ENCODE results near the gene GNAL. TPM values are rescaled to one million over a fixed set of nuclear protein-coding genes. Genes with fewer than 3 reads are reported as not detected.
A peak's percentile ranks its signal among the peaks of the same experiment; 100 is the strongest.
"Not testable (repeated sequence)": the region's sequence is repeated elsewhere in the genome, so short reads cannot be mapped to it uniquely, and the experiment has no call there.

Gene GNAL
- polyA plus RNA-seq (2013, experiment 1 of 2), result 9.6 TPM
- polyA plus RNA-seq (2013, experiment 2 of 2), result 9.9 TPM

GRCh38 chr18:11688972-11689668 is at the start of gene GNAL:
TSS of gene GNAL (plus strand) at chr18:11689264. CDS start at chr18:11689564, 300 bp downstream.
- peak within 1 kb of the TSS; percentile 61 to 78 for H3K4me3 ChIP-seq (ENCODE audit: low read length in 2 of 2)
- H2BK12ac ChIP-seq (ENCODE audit: low read length), result no peak within 1 kb of the TSS
- peak within 1 kb of the TSS; percentile 98 for H3K4me2 ChIP-seq (ENCODE audit: insufficient read depth, low read length, poor library complexity, severe bottlenecking)
- H3K36me3 ChIP-seq (replicated peaks in 1 of 2; ENCODE audit: control insufficient read depth in 2 of 2, insufficient read depth in 2 of 2, low read length in 2 of 2), result no peaks in the 10 kb centered on the region
- H3K23ac ChIP-seq (ENCODE audit: low read depth, low read length, poor library complexity), result peak within 1 kb of the TSS; percentile 67
- H4K8ac ChIP-seq (ENCODE audit: low read depth, low read length), result peak within 1 kb of the TSS; percentile 30
- no peak within 1 kb of the TSS for H4K91ac ChIP-seq (ENCODE audit: low read depth, low read length, poor library complexity)
- no peaks in the 10 kb centered on the region for H3K79me1 ChIP-seq (ENCODE audit: low read depth, low read length)
- H3K27me3 ChIP-seq (ENCODE audit: control insufficient read depth in 3 of 3, insufficient read depth in 3 of 3, low read depth in 1 of 3, low read length in 3 of 3), result peaks cover 0 to 14% (median 6%) of the 10 kb centered on the region in 3 experiments
- H2BK120ac ChIP-seq (ENCODE audit: low read depth, low read length), result no peak within 1 kb of the TSS
- H2AK5ac ChIP-seq (ENCODE audit: low read depth, low read length), result no peak within 1 kb of the TSS
- H3K9ac ChIP-seq (ENCODE audit: low read depth, low read length, poor library complexity), result peak within 1 kb of the TSS; percentile 91
- no CpG with 5 or more reads among the region's 77 CpGs for WGBS, 2 donors (ENCODE audit: extremely low coverage in 2 of 2, insufficient read length in 2 of 2, insufficient replicate concordance in 1 of 2)
- DNase-seq (ENCODE audit: low spot score), result peak; percentile 84
- peaks cover 0 to 2% of the 10 kb centered on the region in 2 donors for H3K9me3 ChIP-seq (replicated peaks in 1 of 2; ENCODE audit: control insufficient read depth in 2 of 2, insufficient read depth in 1 of 2, low read depth in 1 of 2, low read length in 2 of 2)
- H3K27ac ChIP-seq (replicated peaks; ENCODE audit: low read length), result no peak within 1 kb of the TSS
- H2AFZ ChIP-seq (ENCODE audit: low read length), result peak within 1 kb of the TSS; percentile 99
- peak within 1 kb of the TSS; percentile 26 for H3K4ac ChIP-seq (ENCODE audit: low read length)
- H3K14ac ChIP-seq (ENCODE audit: low read length), result peak within 1 kb of the TSS; percentile 84
- peak within 1 kb of the TSS; percentile 78 for H2BK15ac ChIP-seq (ENCODE audit: low read length)
- H2BK5ac ChIP-seq (ENCODE audit: low read length), result peak within 1 kb of the TSS; percentile 75
- no peaks in the 10 kb centered on the region for H3K4me1 ChIP-seq (ENCODE audit: control insufficient read depth in 2 of 2, insufficient read depth in 1 of 2, low read depth in 1 of 2, low read length in 2 of 2)
- H3K18ac ChIP-seq (ENCODE audit: low read length), result peak within 1 kb of the TSS; percentile 98

DNA sequence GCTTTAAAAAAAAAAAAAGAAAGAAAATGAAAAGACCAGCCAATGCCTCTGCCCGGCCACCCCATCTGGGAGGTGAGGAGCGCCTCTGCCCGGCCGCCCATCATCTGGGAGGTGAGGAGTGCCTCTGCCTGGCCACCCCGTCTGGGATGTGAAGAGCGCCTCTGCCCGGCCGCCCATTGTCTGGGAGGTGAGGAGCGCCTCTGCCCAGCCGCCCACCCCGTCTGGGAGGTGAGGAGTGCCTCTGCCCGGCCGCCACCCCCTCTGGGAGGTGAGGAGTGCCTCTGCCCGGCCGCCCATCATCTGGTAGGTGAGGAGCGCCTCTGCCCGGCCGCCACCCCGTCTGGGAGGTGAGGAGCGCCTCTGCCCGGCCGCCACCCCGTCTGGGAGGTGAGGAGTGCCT is 41.8 kb upstream of the GNAL start:
- not testable (repeated sequence) for H3K18ac ChIP-seq (ENCODE audit: low read length)

GRCh38 chr18:11647804-11648203 is 41.3 kb upstream of the GNAL start:
- not testable (repeated sequence) for H3K18ac ChIP-seq (ENCODE audit: low read length); H4K8ac ChIP-seq (ENCODE audit: low read depth, low read length); H2BK15ac ChIP-seq (ENCODE audit: low read length); H2BK120ac ChIP-seq (ENCODE audit: low read depth, low read length); H3K14ac ChIP-seq (ENCODE audit: low read length); H3K36me3 ChIP-seq (replicated peaks in 1 of 2; ENCODE audit: control insufficient read depth in 2 of 2, insufficient read depth in 2 of 2, low read length in 2 of 2); H2BK12ac ChIP-seq (ENCODE audit: low read length); DNase-seq (ENCODE audit: low spot score); H2AK5ac ChIP-seq (ENCODE audit: low read depth, low read length); H3K4me1 ChIP-seq (ENCODE audit: control insufficient read depth in 2 of 2, insufficient read depth in 1 of 2, low read depth in 1 of 2, low read length in 2 of 2); H3K9me3 ChIP-seq (replicated peaks in 1 of 2; ENCODE audit: control insufficient read depth in 2 of 2, insufficient read depth in 1 of 2, low read depth in 1 of 2, low read length in 2 of 2); H2AFZ ChIP-seq (ENCODE audit: low read length); H3K4me2 ChIP-seq (ENCODE audit: insufficient read depth, low read length, poor library complexity, severe bottlenecking); H3K9ac ChIP-seq (ENCODE audit: low read depth, low read length, poor library complexity); H2BK5ac ChIP-seq (ENCODE audit: low read length); H3K27ac ChIP-seq (replicated peaks; ENCODE audit: low read length); H3K79me1 ChIP-seq (ENCODE audit: low read depth, low read length); H3K4me3 ChIP-seq (ENCODE audit: low read length in 2 of 2); H3K23ac ChIP-seq (ENCODE audit: low read depth, low read length, poor library complexity); H4K91ac ChIP-seq (ENCODE audit: low read depth, low read length, poor library complexity); H3K27me3 ChIP-seq (ENCODE audit: control insufficient read depth in 3 of 3, insufficient read depth in 3 of 3, low read depth in 1 of 3, low read length in 3 of 3); H3K4ac ChIP-seq (ENCODE audit: low read length)
- no CpG with 5 or more reads among the region's 26 CpGs for WGBS, 2 donors (ENCODE audit: extremely low coverage in 2 of 2, insufficient read length in 2 of 2, insufficient replicate concordance in 1 of 2)

More for the DNA sequence above, 41.8 kb upstream of the GNAL start:
- H2AFZ ChIP-seq (ENCODE audit: low read length); H3K4me1 ChIP-seq (ENCODE audit: control insufficient read depth in 2 of 2, insufficient read depth in 1 of 2, low read depth in 1 of 2, low read length in 2 of 2); H3K9me3 ChIP-seq (replicated peaks in 1 of 2; ENCODE audit: control insufficient read depth in 2 of 2, insufficient read depth in 1 of 2, low read depth in 1 of 2, low read length in 2 of 2); H3K36me3 ChIP-seq (replicated peaks in 1 of 2; ENCODE audit: control insufficient read depth in 2 of 2, insufficient read depth in 2 of 2, low read length in 2 of 2); H3K4me3 ChIP-seq (ENCODE audit: low read length in 2 of 2); H3K27ac ChIP-seq (replicated peaks; ENCODE audit: low read length); H4K8ac ChIP-seq (ENCODE audit: low read depth, low read length); H4K91ac ChIP-seq (ENCODE audit: low read depth, low read length, poor library complexity); H3K79me1 ChIP-seq (ENCODE audit: low read depth, low read length); H3K4me2 ChIP-seq (ENCODE audit: insufficient read depth, low read length, poor library complexity, severe bottlenecking); H3K9ac ChIP-seq (ENCODE audit: low read depth, low read length, poor library complexity); H2AK5ac ChIP-seq (ENCODE audit: low read depth, low read length); H2BK5ac ChIP-seq (ENCODE audit: low read length); H3K14ac ChIP-seq (ENCODE audit: low read length); H2BK15ac ChIP-seq (ENCODE audit: low read length); DNase-seq (ENCODE audit: low spot score); H2BK12ac ChIP-seq (ENCODE audit: low read length); H2BK120ac ChIP-seq (ENCODE audit: low read depth, low read length); H3K23ac ChIP-seq (ENCODE audit: low read depth, low read length, poor library complexity); H3K27me3 ChIP-seq (ENCODE audit: control insufficient read depth in 3 of 3, insufficient read depth in 3 of 3, low read depth in 1 of 3, low read length in 3 of 3); H3K4ac ChIP-seq (ENCODE audit: low read length): not testable (repeated sequence)
- WGBS, 2 donors (ENCODE audit: extremely low coverage in 2 of 2, insufficient read length in 2 of 2, insufficient replicate concordance in 1 of 2), result no CpG with 5 or more reads among the region's 23 CpGs

DNA sequence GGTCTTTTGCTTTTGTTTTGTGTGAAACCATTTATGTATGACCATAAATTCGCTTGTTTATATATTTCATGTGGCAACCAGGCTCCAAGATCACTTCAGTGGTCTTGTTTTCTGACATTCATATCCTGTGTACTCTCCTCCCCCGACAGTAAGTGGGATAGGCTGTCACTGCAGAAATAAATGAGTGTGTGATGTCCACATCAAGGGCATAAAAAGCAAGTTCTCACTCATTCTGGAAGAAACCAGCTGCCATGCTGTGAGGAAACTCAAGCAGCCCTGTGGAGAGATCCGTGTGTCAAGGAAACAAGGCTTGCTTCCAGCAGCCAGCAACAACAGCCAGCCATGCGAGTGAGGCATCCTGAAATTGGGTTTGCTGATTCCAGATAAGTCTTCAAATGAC is 39.2 kb upstream of the GNAL start:
- Histone ChIP-seq H2AFZ (ENCODE audit: low read length) (no peak overlapping the region), H3K23ac (ENCODE audit: low read depth, low read length, poor library complexity) (no peak overlapping the region), H2BK120ac (ENCODE audit: low read depth, low read length) (no peak overlapping the region), H4K8ac (ENCODE audit: low read depth, low read length) (no peak overlapping the region), H3K27ac (replicated peaks; ENCODE audit: low read length) (no peak overlapping the region), H3K4me1 (ENCODE audit: control insufficient read depth in 2 of 2, insufficient read depth in 1 of 2, low read depth in 1 of 2, low read length in 2 of 2) (no peaks in the 10 kb centered on the region), H3K9me3 (replicated peaks in 1 of 2; ENCODE audit: control insufficient read depth in 2 of 2, insufficient read depth in 1 of 2, low read depth in 1 of 2, low read length in 2 of 2) (no peaks in the 10 kb centered on the region), H2BK12ac (ENCODE audit: low read length) (no peak overlapping the region), H2BK5ac (ENCODE audit: low read length) (no peak overlapping the region), H3K4me3 (ENCODE audit: low read length in 2 of 2) (peak overlapping the region in 1 of 2 donors; percentile 21), H3K9ac (ENCODE audit: low read depth, low read length, poor library complexity) (no peak overlapping the region), H2AK5ac (ENCODE audit: low read depth, low read length) (no peak overlapping the region), H3K18ac (ENCODE audit: low read length) (no peak overlapping the region), H3K4me2 (ENCODE audit: insufficient read depth, low read length, poor library complexity, severe bottlenecking) (no peak overlapping the region), H2BK15ac (ENCODE audit: low read length) (no peak overlapping the region), H3K79me1 (ENCODE audit: low read depth, low read length) (no peaks in the 10 kb centered on the region), H3K4ac (ENCODE audit: low read length) (no peak overlapping the region), H3K36me3 (replicated peaks in 1 of 2; ENCODE audit: control insufficient read depth in 2 of 2, insufficient read depth in 2 of 2, low read length in 2 of 2) (no peaks in the 10 kb centered on the region), H3K14ac (ENCODE audit: low read length) (no peak overlapping the region), H3K27me3 (ENCODE audit: control insufficient read depth in 3 of 3, insufficient read depth in 3 of 3, low read depth in 1 of 3, low read length in 3 of 3) (peaks cover 0 to 20% (median 4%) of the 10 kb centered on the region in 3 experiments), H4K91ac (ENCODE audit: low read depth, low read length, poor library complexity) (no peak overlapping the region)
- no peak for DNase-seq (ENCODE audit: low spot score)
- WGBS, 2 donors (ENCODE audit: extremely low coverage in 2 of 2, insufficient read length in 2 of 2, insufficient replicate concordance in 1 of 2), result no CpG with 5 or more reads among the region's 4 CpGs

Data from neuronal stem cell (in vitro differentiated cells).